Measurements from ENCODE around the gene NAA38.

- TF ChIP-seq, protein P1, sequence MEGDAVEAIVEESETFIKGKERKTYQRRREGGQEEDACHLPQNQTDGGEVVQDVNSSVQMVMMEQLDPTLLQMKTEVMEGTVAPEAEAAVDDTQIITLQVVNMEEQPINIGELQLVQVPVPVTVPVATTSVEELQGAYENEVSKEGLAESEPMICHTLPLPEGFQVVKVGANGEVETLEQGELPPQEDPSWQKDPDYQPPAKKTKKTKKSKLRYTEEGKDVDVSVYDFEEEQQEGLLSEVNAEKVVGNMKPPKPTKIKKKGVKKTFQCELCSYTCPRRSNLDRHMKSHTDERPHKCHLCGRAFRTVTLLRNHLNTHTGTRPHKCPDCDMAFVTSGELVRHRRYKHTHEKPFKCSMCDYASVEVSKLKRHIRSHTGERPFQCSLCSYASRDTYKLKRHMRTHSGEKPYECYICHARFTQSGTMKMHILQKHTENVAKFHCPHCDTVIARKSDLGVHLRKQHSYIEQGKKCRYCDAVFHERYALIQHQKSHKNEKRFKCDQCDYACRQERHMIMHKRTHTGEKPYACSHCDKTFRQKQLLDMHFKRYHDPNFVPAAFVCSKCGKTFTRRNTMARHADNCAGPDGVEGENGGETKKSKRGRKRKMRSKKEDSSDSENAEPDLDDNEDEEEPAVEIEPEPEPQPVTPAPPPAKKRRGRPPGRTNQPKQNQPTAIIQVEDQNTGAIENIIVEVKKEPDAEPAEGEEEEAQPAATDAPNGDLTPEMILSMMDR (IDR thresholded peaks at IDR 0.05), result no peak
- TF ChIP-seq EZH2 (IDR thresholded peaks at IDR 0.05) (no peak), EZH2phosphoT487 (IDR thresholded peaks at IDR 0.05) (no peak)
Measured at GRCh38 chr17:7814969-7815368, 42.4 kb downstream of the NAA38 start.
